Caco-2 (cell line): Measurements from ENCODE around the gene LRRD1. TPM values are rescaled to one million over a fixed set of nuclear protein-coding genes. Genes with fewer than 3 reads are reported as not detected.

Experiments
- BruUV-seq: library from RNA; stranded (reverse); fragments of 400-500 nt; replicated peaks from 2 replicates; lab custom pipeline; 2021; lab: Mats Ljungman, UMichigan
- CTCF ChIA-PET: fragments of 300-600 bp; sonication (Branson Sonifier 250); formaldehyde crosslinking; loops from one replicate; lab custom pipeline; 2022; ENCODE audit warnings: antibody characterized with exemption; lab: Charles Lee
- POLR2A ChIA-PET: fragments of 300-600 bp; sonication (Branson Sonifier 250); formaldehyde crosslinking; loops from one replicate; lab custom pipeline; 2022; ENCODE audit warnings: antibody characterized with exemption; lab: Charles Lee
- DNase-seq, 2 experiments: peaks; one replicate each; pipeline versions ENCODE4 v3.0.0 to v3.0.0-alpha.2; 2020 to 2022
- H3K27me3 ChIP-seq: replicated peaks from 2 replicates; pipeline ENCODE4 v1.6.0; 2011; ENCODE audit warnings: low read length; ENCODE audit not compliant: control insufficient read depth, insufficient read depth
- H3K36me3 ChIP-seq: 2 replicates; pipeline ENCODE4 v1.5.1; 2011; ENCODE audit warnings: low read length; ENCODE audit not compliant: control insufficient read depth, insufficient read depth
- H3K4me1 ChIP-seq: fragments of 250-450 bp; sonication (Bioruptor Pico); 2 replicates; pipeline ENCODE4 v1.5.1; 2020; ENCODE audit warnings: mild to moderate bottlenecking
- H3K4me3 ChIP-seq: 2 replicates; pipeline ENCODE4 v1.5.1; 2011; ENCODE audit warnings: low read depth, mild to moderate bottlenecking, control low read depth, low read length
- H3K9me3 ChIP-seq: fragments of 250-450 bp; sonication (Bioruptor Pico); 2 replicates; pipeline ENCODE4 v1.5.1; 2020; ENCODE audit warnings: mild to moderate bottlenecking, moderate library complexity
- H3K27ac Mint-ChIP-seq: one replicate; pipeline ENCODE4 v1.8.0; 2022; ENCODE audit warnings: mixed read lengths; ENCODE audit not compliant: unreplicated experiment
- H3K27me3 Mint-ChIP-seq: one replicate; pipeline ENCODE4 v1.8.0; 2022; ENCODE audit warnings: mixed read lengths; ENCODE audit not compliant: insufficient read depth, unreplicated experiment
- H3K36me3 Mint-ChIP-seq: one replicate; pipeline ENCODE4 v1.8.0; 2022; ENCODE audit warnings: mild to moderate bottlenecking, mixed read lengths; ENCODE audit not compliant: insufficient read depth, unreplicated experiment
- H3K4me1 Mint-ChIP-seq: one replicate; pipeline ENCODE4 v1.8.0; 2022; ENCODE audit warnings: low read depth, mixed read lengths; ENCODE audit not compliant: unreplicated experiment
- H3K4me3 Mint-ChIP-seq: one replicate; pipeline ENCODE4 v1.8.0; 2022; ENCODE audit warnings: mild to moderate bottlenecking, moderate library complexity, mixed read lengths; ENCODE audit not compliant: unreplicated experiment
- H3K9me3 Mint-ChIP-seq: one replicate; pipeline ENCODE4 v1.8.0; 2022; ENCODE audit warnings: mixed read lengths; ENCODE audit not compliant: unreplicated experiment
- CTCF ChIP-seq, 2 experiments: fragments of 200-600 bp in 1 of 2; IDR thresholded peaks; 1 replicate in 1 of 2; 2 replicates in 1 of 2; pipeline versions ENCODE4 v1.5.1 to v1.8.0; 2011 to 2022; ENCODE audit warnings: antibody characterized with exemption in 1 of 2, control low read depth in 1 of 2, inconsistent platforms in 1 of 2, low read depth in 1 of 2, low read length in 1 of 2, mild to moderate bottlenecking in 1 of 2, moderate library complexity in 1 of 2; ENCODE audit not compliant: insufficient read depth in 1 of 2, severe bottlenecking in 1 of 2, unreplicated experiment in 1 of 2
- intact Hi-C: fragments of 100-400 bp; cut with micrococcal nuclease; formaldehyde crosslinking; loops from one replicate; pipeline ENCODE4 v1.10.0; 2022; ENCODE audit not compliant: unreplicated experiment
- total RNA-seq: library from RNA; stranded (reverse); gene quantifications from 2 replicates; pipeline ENCODE4 v1.2.3, GENCODE V29; 2022

The LRRD1 gene
- total RNA-seq, 1 experiment from 2014 or later: not detected

DNA sequence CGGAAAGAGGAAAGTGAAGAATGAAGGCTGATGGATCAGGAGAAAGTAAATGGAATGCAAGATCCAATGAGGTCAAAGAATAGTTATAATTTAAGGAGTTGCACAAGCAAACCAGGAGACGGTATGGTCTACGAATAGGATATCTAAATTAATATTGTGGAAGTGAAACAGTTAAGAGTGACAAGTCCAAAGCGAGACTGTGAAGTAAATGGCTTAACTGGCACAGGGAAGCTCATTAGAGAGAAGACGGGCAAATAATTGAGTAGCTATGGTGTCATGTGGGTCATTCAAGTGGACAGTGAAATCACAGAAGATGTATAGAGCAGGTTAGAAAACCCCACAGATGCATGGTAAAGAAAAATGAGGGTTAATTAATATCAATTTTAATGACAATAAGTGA lies 47.8 kb downstream of the LRRD1 start:
- H3K9me3 Mint-ChIP-seq: no peaks in the 10 kb centered on the region
- CTCF ChIA-PET: no interaction called here
- H3K27me3 Mint-ChIP-seq: no peaks in the 10 kb centered on the region
- H3K4me3 Mint-ChIP-seq: peak overlapping the region; percentile 9
- H3K36me3 Mint-ChIP-seq: peaks cover 63% of the 10 kb centered on the region
- no peak overlapping the region for H3K4me3 ChIP-seq
- no peak for TF ChIP-seq CTCF (IDR thresholded peaks at IDR 0.05; ENCODE audit: insufficient read depth in 1 of 2, low read depth in 1 of 2, low read length in 1 of 2, severe bottlenecking in 1 of 2, unreplicated experiment in 1 of 2)
- H3K4me1 ChIP-seq: peaks cover 9% of the 10 kb centered on the region; the same call in 1 of the 2 replicates
- H3K27me3 ChIP-seq: no peaks in the 10 kb centered on the region
- H3K27ac Mint-ChIP-seq: no peak overlapping the region
- intact Hi-C loops: no loop called here
- BruUV-seq: no TSS peak
- H3K4me1 Mint-ChIP-seq: peaks cover 15% of the 10 kb centered on the region
- no peaks in the 10 kb centered on the region; the same call in none of the 2 replicates for H3K36me3 ChIP-seq
- no peak for DNase-seq
- H3K9me3 ChIP-seq: no peaks in the 10 kb centered on the region
- POLR2A ChIA-PET: no interaction called here

DNA sequence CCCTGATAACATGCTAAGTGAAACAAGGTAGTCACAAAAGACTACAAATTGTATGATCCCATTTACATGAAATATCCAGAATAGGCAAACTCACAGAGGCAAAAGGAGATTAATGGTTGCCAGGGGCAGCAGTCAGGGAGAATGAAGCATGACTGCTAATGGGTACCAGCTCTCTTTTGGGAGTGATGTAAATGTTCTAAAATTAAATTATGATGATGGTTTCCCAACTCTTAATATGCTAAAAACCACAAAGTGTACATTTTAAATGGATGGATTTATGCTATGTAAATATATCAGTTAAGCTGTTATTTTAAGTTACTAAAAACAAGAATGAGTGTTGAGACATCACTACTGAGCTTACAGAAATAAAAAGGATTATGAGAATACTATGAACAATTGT lies 57.3 kb downstream of the LRRD1 start:
- CTCF ChIA-PET: no interaction called here
- DNase-seq: no peak
- no peak overlapping the region for H3K4me3 ChIP-seq
- peaks cover 10% of the 10 kb centered on the region for H3K4me1 Mint-ChIP-seq
- H3K9me3 Mint-ChIP-seq: no peaks in the 10 kb centered on the region
- H3K9me3 ChIP-seq: no peaks in the 10 kb centered on the region
- intact Hi-C loops: no loop called here
- POLR2A ChIA-PET: no interaction called here
- no peaks in the 10 kb centered on the region for H3K27me3 Mint-ChIP-seq
- no peaks in the 10 kb centered on the region; the same call in 1 of the 2 replicates for H3K36me3 ChIP-seq
- no TSS peak for BruUV-seq
- H3K27me3 ChIP-seq: no peaks in the 10 kb centered on the region
- no peak overlapping the region for H3K27ac Mint-ChIP-seq
- H3K4me1 ChIP-seq: no peaks in the 10 kb centered on the region
- peaks cover 76% of the 10 kb centered on the region for H3K36me3 Mint-ChIP-seq
- no peak for TF ChIP-seq CTCF (IDR thresholded peaks at IDR 0.05; ENCODE audit: insufficient read depth in 1 of 2, low read depth in 1 of 2, low read length in 1 of 2, severe bottlenecking in 1 of 2, unreplicated experiment in 1 of 2)
- H3K4me3 Mint-ChIP-seq: no peak overlapping the region

DNA sequence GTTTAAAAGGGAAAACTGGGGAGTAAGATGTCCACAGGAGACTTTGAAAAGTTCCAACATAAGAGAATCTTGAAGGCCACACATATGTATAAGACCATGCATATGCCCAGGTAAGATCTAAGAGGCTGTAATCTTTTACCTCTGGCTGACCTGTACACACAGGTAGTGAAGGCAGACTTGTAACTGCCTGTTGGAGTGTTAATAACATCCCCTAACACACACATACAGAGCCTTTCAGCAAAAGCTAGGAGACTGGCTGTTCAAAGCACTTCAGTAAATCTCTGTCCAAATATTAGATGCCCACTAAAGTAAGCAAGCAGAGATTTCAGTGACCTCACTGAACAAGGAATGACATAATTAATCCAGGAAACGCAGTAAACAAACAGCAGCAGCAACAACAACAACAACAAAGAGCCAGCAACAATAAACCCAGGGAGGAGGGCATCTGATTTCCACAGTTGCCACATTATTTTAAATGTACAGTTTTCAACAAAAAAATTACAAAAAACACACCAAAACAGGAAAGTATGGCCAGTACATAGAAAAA lies 59.7 kb downstream of the LRRD1 start:
- Mint-ChIP-seq H3K27ac (no peak overlapping the region), H3K27me3 (no peaks in the 10 kb centered on the region), H3K4me3 (no peak overlapping the region), H3K9me3 (no peaks in the 10 kb centered on the region), H3K36me3 (peaks cover 80% of the 10 kb centered on the region), H3K4me1 (peaks cover 10% of the 10 kb centered on the region)
- H3K9me3 ChIP-seq: no peaks in the 10 kb centered on the region
- no peaks in the 10 kb centered on the region; the same call in 1 of the 2 replicates for H3K36me3 ChIP-seq
- TF ChIP-seq CTCF (IDR thresholded peaks at IDR 0.05; ENCODE audit: insufficient read depth in 1 of 2, low read depth in 1 of 2, low read length in 1 of 2, severe bottlenecking in 1 of 2, unreplicated experiment in 1 of 2): no peak
- no TSS peak for BruUV-seq
- no peaks in the 10 kb centered on the region for H3K4me1 ChIP-seq
- H3K27me3 ChIP-seq: no peaks in the 10 kb centered on the region
- no peak overlapping the region for H3K4me3 ChIP-seq
- DNase-seq: no peak
- ChIA-PET CTCF (no interaction called here), POLR2A (interaction anchor here (0.9 kb wide), 1 partner anchor 14 kb away, joined by 4 read pairs; no protein-coding TSS in a partner anchor)
- intact Hi-C loops: no loop called here
